Measurements from ENCODE around the gene SNX13.

The SNX13 gene

GRCh38 chr7:17863809-17864143 is 76.5 kb downstream of the SNX13 start:
- Histone ChIP-seq H3K9ac (no peak overlapping the region), H4K20me1 (ENCODE audit: insufficient read depth) (no peaks in the 10 kb centered on the region), H2AFZ (ENCODE audit: low read depth) (no peak overlapping the region), H3K79me2 (ENCODE audit: insufficient read depth, low read depth) (no peaks in the 10 kb centered on the region), H3K27ac (no peak overlapping the region), H3K36me3 (ENCODE audit: insufficient read depth) (no peaks in the 10 kb centered on the region), H3K4me2 (no peak overlapping the region), H3K4me1 (ENCODE audit: low read depth, poor library complexity, severe bottlenecking) (no peaks in the 10 kb centered on the region), H3K27me3 (ENCODE audit: insufficient read depth, low read depth) (no peaks in the 10 kb centered on the region), H3K4me3 (IDR thresholded peaks at IDR 0.05; ENCODE audit: insufficient read depth, low read depth, low read length) (no peak overlapping the region)
- no peak for TF ChIP-seq CTCF (conservative IDR thresholded peaks at IDR 0.05; ENCODE audit: low read depth, low read length)

GRCh38 chr7:17863095-17863808 is 77.0 kb downstream of the SNX13 start:
- Histone ChIP-seq H3K4me1 (ENCODE audit: low read depth, poor library complexity, severe bottlenecking) (no peaks in the 10 kb centered on the region), H3K27me3 (ENCODE audit: insufficient read depth, low read depth) (no peaks in the 10 kb centered on the region), H3K9ac (no peak overlapping the region), H3K4me3 (IDR thresholded peaks at IDR 0.05; ENCODE audit: insufficient read depth, low read depth, low read length) (no peak overlapping the region), H3K36me3 (ENCODE audit: insufficient read depth) (no peaks in the 10 kb centered on the region), H3K79me2 (ENCODE audit: insufficient read depth, low read depth) (no peaks in the 10 kb centered on the region), H4K20me1 (ENCODE audit: insufficient read depth) (no peaks in the 10 kb centered on the region), H2AFZ (ENCODE audit: low read depth) (no peak overlapping the region), H3K27ac (no peak overlapping the region), H3K4me2 (no peak overlapping the region)
- no peak for TF ChIP-seq CTCF (conservative IDR thresholded peaks at IDR 0.05; ENCODE audit: low read depth, low read length)

GRCh38 chr7:17856251-17856650 is 84.0 kb downstream of the SNX13 start:
- Histone ChIP-seq H3K9ac (no peak overlapping the region), H3K27me3 (ENCODE audit: insufficient read depth, low read depth) (no peaks in the 10 kb centered on the region), H3K79me2 (ENCODE audit: insufficient read depth, low read depth) (no peaks in the 10 kb centered on the region), H3K27ac (no peak overlapping the region), H4K20me1 (ENCODE audit: insufficient read depth) (no peaks in the 10 kb centered on the region), H3K36me3 (ENCODE audit: insufficient read depth) (no peaks in the 10 kb centered on the region), H2AFZ (ENCODE audit: low read depth) (no peak overlapping the region), H3K4me2 (no peak overlapping the region), H3K4me3 (IDR thresholded peaks at IDR 0.05; ENCODE audit: insufficient read depth, low read depth, low read length) (no peak overlapping the region), H3K4me1 (ENCODE audit: low read depth, poor library complexity, severe bottlenecking) (no peaks in the 10 kb centered on the region)
- TF ChIP-seq CTCF (conservative IDR thresholded peaks at IDR 0.05; ENCODE audit: low read depth, low read length), result no peak

GRCh38 chr7:17855202-17855601 is 85.1 kb downstream of the SNX13 start:
- Histone ChIP-seq H3K36me3 (ENCODE audit: insufficient read depth) (no peaks in the 10 kb centered on the region), H2AFZ (ENCODE audit: low read depth) (no peak overlapping the region), H3K79me2 (ENCODE audit: insufficient read depth, low read depth) (no peaks in the 10 kb centered on the region), H3K4me3 (IDR thresholded peaks at IDR 0.05; ENCODE audit: insufficient read depth, low read depth, low read length) (no peak overlapping the region), H3K4me2 (no peak overlapping the region), H3K27ac (no peak overlapping the region), H3K9ac (no peak overlapping the region), H3K27me3 (ENCODE audit: insufficient read depth, low read depth) (no peaks in the 10 kb centered on the region), H3K4me1 (ENCODE audit: low read depth, poor library complexity, severe bottlenecking) (no peaks in the 10 kb centered on the region), H4K20me1 (ENCODE audit: insufficient read depth) (no peaks in the 10 kb centered on the region)
- TF ChIP-seq CTCF (conservative IDR thresholded peaks at IDR 0.05; ENCODE audit: low read depth, low read length), result no peak

All from KMS-11 (cell line).